ENCODE results near the gene ACTN1. TPM values are rescaled to one million over a fixed set of nuclear protein-coding genes. Genes with fewer than 3 reads are reported as not detected.

Gene ACTN1
- total RNA-seq, 4 donors from 2014 or later: 10.0 to 17.3 (median 14.1) TPM

DNA sequence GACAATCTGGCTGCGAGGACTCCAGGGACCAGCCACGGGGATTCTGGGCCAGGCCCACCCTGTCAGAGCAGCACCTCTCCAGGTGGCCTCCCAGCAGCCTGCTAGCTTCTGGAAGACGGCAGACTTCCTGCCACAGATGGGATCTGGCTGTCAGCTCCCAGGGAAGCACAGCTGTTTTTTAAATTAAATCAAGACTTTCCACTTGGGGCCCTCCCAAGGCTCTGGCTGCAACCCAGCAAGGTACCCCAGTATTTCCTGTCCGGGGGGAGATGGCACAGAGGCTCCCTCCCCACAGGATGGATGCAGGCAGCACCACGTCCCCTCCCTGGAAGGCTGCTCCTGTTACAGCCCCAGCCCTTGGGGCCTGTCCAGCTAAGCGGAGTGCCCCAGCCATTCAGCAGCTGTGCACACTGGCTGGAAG is 56.9 kb downstream of the ACTN1 start:
- in situ Hi-C loops (cut with MboI; ENCODE audit: low sequenced_read_pairs in 4 of 4): no loop called here
- H3K4me3 ChIP-seq: no peak overlapping the region
- ATAC-seq (peak in 1 of 2 donors; percentile 16), DNase-seq (no peak)
- no peak for TF ChIP-seq POLR2A (IDR thresholded peaks at IDR 0.05)
- TF ChIP-seq, protein P1, sequence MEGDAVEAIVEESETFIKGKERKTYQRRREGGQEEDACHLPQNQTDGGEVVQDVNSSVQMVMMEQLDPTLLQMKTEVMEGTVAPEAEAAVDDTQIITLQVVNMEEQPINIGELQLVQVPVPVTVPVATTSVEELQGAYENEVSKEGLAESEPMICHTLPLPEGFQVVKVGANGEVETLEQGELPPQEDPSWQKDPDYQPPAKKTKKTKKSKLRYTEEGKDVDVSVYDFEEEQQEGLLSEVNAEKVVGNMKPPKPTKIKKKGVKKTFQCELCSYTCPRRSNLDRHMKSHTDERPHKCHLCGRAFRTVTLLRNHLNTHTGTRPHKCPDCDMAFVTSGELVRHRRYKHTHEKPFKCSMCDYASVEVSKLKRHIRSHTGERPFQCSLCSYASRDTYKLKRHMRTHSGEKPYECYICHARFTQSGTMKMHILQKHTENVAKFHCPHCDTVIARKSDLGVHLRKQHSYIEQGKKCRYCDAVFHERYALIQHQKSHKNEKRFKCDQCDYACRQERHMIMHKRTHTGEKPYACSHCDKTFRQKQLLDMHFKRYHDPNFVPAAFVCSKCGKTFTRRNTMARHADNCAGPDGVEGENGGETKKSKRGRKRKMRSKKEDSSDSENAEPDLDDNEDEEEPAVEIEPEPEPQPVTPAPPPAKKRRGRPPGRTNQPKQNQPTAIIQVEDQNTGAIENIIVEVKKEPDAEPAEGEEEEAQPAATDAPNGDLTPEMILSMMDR (IDR thresholded peaks at IDR 0.05 in 4 of 5, conservative IDR thresholded peaks at IDR 0.05 in 1 of 5): no peak
- no peaks in the 10 kb centered on the region for H3K36me3 ChIP-seq
- intact Hi-C loops (cut with DNase I; ENCODE audit: low total_unique reads): no loop called here
- H3K27me3 ChIP-seq: no peaks in the 10 kb centered on the region
- peaks cover 8 to 12% of the 10 kb centered on the region in 2 donors for H3K4me1 ChIP-seq
- peak overlapping the region in 3 of 4 donors; percentile 7 to 37 (median 27) for H3K27ac ChIP-seq
- H3K9me3 ChIP-seq: no peaks in the 10 kb centered on the region

DNA sequence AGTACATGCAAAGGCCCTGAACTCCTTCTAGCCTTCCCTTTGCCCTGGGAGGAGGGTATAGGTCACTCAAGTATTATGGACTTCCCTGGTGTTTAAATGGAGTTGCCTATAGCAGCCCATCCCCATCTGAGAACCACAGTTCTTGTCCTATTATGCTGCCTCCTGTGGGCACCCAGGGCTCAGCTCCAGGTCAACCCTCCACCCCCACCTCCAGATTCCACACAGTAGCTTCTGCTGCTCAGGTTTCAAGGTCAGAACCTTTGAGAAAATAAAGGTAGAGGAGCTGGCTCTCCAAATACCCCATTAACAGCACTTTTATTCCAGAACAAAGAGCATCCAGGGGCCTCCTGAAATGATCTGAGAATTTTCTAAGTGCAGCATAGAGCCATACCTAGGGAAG is 57.4 kb downstream of the ACTN1 start:
- TF ChIP-seq, protein P1 (IDR thresholded peaks at IDR 0.05 in 4 of 5, conservative IDR thresholded peaks at IDR 0.05 in 1 of 5): no peak
- TF ChIP-seq POLR2A (IDR thresholded peaks at IDR 0.05): no peak

DNA sequence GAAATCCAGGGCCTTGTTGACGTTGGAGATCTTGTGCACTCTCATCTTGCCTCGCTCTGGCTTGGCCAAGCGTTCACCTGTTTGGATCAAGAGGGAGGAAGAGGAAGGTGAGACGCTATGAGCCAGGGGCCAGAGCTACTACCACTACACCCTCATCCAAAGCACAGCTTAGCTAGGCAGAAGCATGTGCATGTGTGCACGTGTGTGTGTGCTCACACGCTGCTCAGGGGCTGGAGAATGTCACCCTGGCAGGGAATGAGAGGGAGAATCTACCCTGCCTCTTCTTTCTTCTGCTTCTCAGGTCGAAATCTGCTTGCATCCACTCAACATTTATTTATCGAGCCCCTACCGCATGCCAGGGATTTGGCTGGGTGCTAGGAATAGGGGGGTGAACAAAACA is 58.1 kb downstream of the ACTN1 start:
- ATAC-seq (no peak), DNase-seq (no peak)
- in situ Hi-C loops (cut with MboI; ENCODE audit: low sequenced_read_pairs in 4 of 4): no loop called here
- intact Hi-C loops (cut with DNase I; ENCODE audit: low total_unique reads): no loop called here
- TF ChIP-seq POLR2A (IDR thresholded peaks at IDR 0.05): no peak
- TF ChIP-seq, protein P1 (IDR thresholded peaks at IDR 0.05 in 4 of 5, conservative IDR thresholded peaks at IDR 0.05 in 1 of 5): no peak
- Histone ChIP-seq H3K27ac (no peak overlapping the region), H3K4me3 (no peak overlapping the region), H3K4me1 (peaks cover 8 to 12% of the 10 kb centered on the region in 2 donors), H3K36me3 (no peaks in the 10 kb centered on the region), H3K27me3 (no peaks in the 10 kb centered on the region), H3K9me3 (no peaks in the 10 kb centered on the region)

More for the DNA sequence above, 57.4 kb downstream of the ACTN1 start:
- Histone ChIP-seq H3K4me1 (peaks cover 8 to 12% of the 10 kb centered on the region in 2 donors), H3K36me3 (no peaks in the 10 kb centered on the region), H3K9me3 (no peaks in the 10 kb centered on the region), H3K4me3 (no peak overlapping the region), H3K27me3 (no peaks in the 10 kb centered on the region), H3K27ac (peak overlapping the region in 2 of 4 donors; percentile 27 to 37)
- intact Hi-C loops (cut with DNase I; ENCODE audit: low total_unique reads) (no loop called here), in situ Hi-C loops (cut with MboI; ENCODE audit: low sequenced_read_pairs in 4 of 4) (no loop called here)
- ATAC-seq (no peak), DNase-seq (no peak)

DNA sequence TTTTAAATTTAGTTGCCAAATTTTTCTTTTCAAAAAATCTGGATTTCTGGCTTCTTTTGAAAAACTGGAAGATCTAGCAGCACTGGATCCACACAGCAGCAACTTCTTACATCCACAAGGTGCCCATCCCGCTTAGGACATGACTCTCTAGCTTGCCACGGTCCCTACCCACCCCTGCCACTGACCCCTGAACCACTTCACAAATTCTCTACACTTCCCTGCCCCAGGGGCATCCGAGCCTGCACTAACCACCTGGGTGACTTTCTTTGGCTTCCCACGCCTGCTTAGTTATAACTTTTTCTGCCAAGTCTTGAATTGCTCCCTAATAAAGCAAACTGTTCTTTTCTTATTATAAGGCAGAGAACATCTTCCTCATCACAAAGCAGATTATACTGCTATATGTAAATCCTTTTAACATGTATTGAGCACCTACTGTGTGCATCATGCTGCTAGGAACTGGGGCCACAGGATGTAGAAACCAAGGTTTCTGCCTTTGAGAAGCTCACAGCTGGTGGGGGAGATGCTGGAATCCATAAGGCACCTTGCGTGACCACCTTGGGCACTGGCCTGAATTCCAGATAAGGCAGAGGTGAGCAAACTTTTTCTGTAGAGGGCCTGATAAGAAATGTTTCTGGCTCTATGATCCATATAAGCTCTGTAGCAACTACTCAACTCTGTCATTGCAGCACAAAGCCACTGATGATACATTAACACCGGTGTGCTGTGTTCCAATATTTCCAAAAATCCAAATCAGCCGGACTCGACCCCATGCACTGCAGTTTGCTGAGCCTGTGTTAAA is 59.8 kb downstream of the ACTN1 start:
- Histone ChIP-seq H3K4me3 (no peak overlapping the region), H3K4me1 (peaks cover 8 to 12% of the 10 kb centered on the region in 2 donors), H3K27me3 (no peaks in the 10 kb centered on the region), H3K27ac (no peak overlapping the region), H3K9me3 (no peaks in the 10 kb centered on the region), H3K36me3 (no peaks in the 10 kb centered on the region)
- no peak for ATAC-seq
- in situ Hi-C loops (cut with MboI; ENCODE audit: low sequenced_read_pairs in 4 of 4) (no loop called here), intact Hi-C loops (cut with DNase I; ENCODE audit: low total_unique reads) (no loop called here)
- TF ChIP-seq, protein P1 (IDR thresholded peaks at IDR 0.05 in 4 of 5, conservative IDR thresholded peaks at IDR 0.05 in 1 of 5): no peak
- TF ChIP-seq POLR2A (IDR thresholded peaks at IDR 0.05): no peak
- DNase-seq: no peak
